ENCODE results near the gene PLXDC1.

PLXDC1 gene

GRCh38 chr17:39151150-39151942 is at the start of gene PLXDC1:
Gene PLXDC1 (minus strand): TSS chr17:39151637. CDS start chr17:39151437, 200 bp downstream.
- DNase-seq = no peak

- no peak for DNase-seq
Measured at GRCh38 chr17:39200957-39201510, 49.6 kb upstream of the PLXDC1 start.

GRCh38 chr17:39200070-39200879 is 48.8 kb upstream of the PLXDC1 start, which contains the start of gene RPL19:
Gene RPL19 (plus strand): TSS chr17:39200283. CDS start chr17:39200345, 62 bp downstream.
- no peak for DNase-seq

DNA sequence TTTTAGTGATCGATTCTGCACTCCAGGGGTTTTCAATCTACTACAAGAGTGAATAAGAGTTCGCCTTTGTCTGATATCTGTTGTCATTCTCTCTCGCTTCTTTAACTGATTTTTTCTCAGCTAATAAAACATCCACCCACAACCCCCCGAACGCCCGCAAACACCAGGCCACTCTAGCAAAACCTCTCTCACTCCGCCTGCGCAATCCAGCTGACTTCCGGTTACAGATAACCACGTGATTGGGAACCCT is 48.3 kb upstream of the PLXDC1 start:
- DNase-seq = peak; percentile 88

- DNase-seq = no peak
Measured at GRCh38 chr17:39198186-39198566, 46.7 kb upstream of the PLXDC1 start.

DNA sequence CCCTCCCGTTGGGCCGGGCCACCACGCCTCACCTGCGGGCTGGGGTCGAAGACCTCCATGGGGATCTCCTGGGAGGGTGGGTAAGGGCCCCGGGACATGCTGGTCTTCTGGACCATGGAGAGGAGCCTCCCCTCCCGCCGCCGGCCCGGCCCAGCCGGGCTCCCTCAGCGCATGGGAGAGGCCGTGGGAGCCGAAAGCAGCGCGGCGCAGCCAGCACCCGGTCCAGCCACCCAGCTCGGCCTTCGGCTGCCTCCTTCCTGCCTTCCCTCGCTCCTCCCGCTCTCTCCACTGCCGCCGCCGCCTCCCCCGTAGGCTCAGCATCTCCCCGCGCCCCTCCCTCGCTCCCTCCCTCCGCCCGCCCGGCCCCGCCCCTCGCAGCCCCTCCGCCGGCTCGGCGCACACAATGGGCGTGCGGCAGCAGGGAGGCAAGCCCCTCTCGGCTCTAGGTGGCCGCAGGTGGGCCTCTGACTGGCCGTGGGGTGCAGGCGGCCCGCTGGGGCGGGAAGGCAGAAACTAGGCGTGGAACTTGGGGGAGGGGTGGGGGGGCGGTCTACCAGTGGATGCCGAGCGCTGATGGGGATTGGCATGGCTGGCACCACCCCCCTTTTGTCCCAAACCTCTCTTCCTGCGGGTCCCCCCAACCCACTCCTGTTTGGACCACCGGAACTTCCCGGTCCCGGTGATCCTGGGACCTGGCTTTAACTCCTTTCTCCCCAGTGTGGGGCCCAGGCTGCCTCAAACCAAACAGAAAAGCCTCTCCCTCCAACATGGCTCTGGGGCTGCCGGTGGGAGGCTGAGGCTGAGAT is 46.1 kb upstream of the PLXDC1 start, which contains the start of gene CACNB1:
Gene CACNB1, minus strand, starts transcription at position 290 of the 806 bp plus-strand sequence. Its CDS starts 174 bp downstream, at position 116.
- peak; percentile 22 for DNase-seq

GRCh38 chr17:39196808-39197291 is 45.4 kb upstream of the PLXDC1 start:
- no peak for DNase-seq

- DNase-seq = no peak
Measured at GRCh38 chr17:39196241-39196807, 44.9 kb upstream of the PLXDC1 start.

GRCh38 chr17:39195568-39196160 is 44.2 kb upstream of the PLXDC1 start:
- no peak for DNase-seq

GRCh38 chr17:39194985-39195524 is 43.6 kb upstream of the PLXDC1 start:
- DNase-seq = no peak

DNA sequence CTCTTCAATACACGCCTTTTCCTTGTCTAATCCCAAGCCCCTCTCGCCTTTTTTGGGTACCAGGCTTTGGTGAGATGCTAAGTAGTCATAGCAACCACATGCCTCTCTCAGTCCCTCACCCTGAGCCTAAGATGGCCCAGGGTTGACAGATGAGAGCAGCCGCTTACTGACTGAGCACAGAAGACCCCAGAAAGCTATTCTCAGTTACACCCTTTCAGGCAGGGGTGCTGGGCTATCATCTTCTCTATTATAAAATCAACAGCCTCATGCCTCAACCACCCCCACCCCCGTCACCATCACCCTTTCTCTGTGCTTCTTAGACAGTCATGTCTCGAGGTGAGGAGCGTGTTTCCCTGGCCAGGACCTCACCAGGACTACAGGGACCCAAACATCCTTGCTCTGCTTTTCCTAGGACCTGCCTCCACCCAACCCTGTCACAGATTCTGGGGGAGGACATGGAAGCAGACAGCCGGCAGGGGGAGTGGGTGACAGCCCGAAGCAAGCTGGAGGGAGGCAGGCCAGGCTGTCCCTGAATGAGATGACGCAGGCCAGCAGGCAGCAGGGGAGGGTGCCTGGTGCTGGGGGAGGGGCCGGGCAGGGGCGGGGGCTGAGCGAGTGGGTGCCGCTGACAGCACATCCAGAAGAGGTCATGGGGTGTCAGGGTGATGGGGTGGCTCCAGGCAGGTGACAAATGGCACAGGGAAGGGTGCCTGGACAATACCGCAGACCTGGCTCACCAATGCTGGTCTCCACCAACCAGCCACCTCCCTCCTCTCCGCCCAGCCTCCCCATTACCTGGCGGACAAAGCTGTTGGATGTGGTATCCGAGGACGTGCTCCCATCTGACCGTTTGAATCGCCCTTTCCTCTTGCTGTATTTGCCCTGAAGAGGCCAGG is 42.9 kb upstream of the PLXDC1 start:
- DNase-seq = no peak

DNA sequence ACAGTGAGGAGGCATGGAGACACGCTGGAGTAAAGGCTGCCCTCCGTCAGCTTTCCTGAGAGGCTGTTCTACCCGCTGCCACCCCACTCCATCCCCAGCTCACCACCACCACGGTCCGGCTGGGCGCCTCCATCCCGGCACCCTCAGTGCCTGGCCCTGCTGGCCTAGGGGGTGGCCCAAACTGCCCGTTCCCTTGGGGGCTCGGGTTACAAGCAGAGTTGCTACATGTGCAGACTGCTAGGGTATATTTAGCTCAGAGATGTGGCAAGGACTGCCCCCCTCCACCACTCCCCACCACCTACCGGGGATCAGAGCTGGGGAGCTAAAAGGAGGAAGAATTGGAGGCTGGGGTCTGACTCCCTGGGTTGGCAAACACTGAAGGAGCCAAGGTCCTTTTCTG is 41.9 kb upstream of the PLXDC1 start:
- DNase-seq = no peak

- DNase-seq = no peak
Measured at GRCh38 chr17:39192901-39193300, 41.5 kb upstream of the PLXDC1 start.

- DNase-seq = no peak
Measured at GRCh38 chr17:39191750-39192510, 40.5 kb upstream of the PLXDC1 start.

- no peak for DNase-seq
Measured at GRCh38 chr17:39187152-39187830, 35.9 kb upstream of the PLXDC1 start.

DNA sequence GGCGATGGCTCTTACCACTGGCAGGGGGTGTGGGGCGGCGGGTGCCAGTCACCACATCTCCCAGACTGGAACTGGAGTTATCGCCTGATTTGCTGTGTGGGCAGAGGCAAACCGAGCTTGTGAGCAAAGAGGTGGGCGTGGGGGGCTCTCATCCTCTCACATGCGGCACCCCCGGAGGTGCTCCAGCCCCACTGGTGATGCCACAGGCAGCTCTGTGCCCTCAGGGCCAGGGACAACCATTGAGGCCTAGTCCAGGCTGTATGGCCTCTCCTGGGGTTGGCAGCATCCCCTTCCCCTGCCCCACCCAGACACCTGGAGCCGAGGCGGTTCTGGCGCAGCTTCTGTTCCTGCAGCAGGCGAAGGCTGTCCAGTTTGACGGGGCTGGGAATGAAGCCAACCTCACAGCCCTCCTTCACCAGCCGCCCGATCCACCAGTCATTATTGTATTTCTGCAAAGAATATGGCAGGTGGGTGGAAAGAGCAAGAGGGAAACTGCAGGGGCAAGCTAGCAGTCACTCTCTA is 35.1 kb upstream of the PLXDC1 start:
- no peak for DNase-seq

DNA sequence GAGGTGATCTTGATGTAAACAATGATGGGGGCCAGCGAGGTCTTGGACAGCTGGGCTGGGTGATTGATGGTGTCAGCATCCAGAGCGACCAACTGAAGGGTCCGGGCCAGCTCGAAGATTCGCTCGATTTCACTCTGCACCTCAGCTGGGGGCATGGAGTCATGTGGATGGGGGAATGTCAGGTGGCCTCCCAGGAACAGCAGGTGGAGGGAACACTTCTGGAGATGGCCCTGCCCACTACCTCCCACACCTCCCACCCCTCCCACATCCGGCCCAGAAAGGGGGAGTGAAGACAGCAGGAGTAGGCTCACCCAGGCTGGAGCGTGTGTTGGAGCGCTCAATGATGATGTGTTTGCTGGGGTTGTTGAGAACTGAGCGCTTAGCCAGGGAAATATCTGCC is 32.3 kb upstream of the PLXDC1 start:
- no peak for DNase-seq

- no peak for DNase-seq
Measured at GRCh38 chr17:39183045-39183444, 31.6 kb upstream of the PLXDC1 start.

- DNase-seq = no peak
Measured at GRCh38 chr17:39181303-39181702, 29.9 kb upstream of the PLXDC1 start.

Data from NCI-H446 treated with DMSO at 0.1 percent for 48 hours (cell line).